Common myeloid progenitor, CD34-positive (primary cell): ENCODE results near the gene UNC79.
"Not testable (repeated sequence)": the region's sequence is repeated elsewhere in the genome, so short reads cannot be mapped to it uniquely, and the experiment has no call there.

Experiments
- CTCF ChIA-PET: fragments of 350-600 bp; sonication (Branson Sonifier 250); formaldehyde crosslinking; loops from one replicate; lab custom pipeline; 2021; ENCODE audit warnings: antibody characterized with exemption; lab: Charles Lee
- POLR2A ChIA-PET: fragments of 350-600 bp; sonication (Branson Sonifier 250); formaldehyde crosslinking; loops from one replicate; lab custom pipeline; 2021; ENCODE audit warnings: antibody characterized with exemption; lab: Charles Lee
- DNase-seq, 3 donors: peaks; one replicate each; pipeline versions ENCODE4 v3.0.0 to v3.0.0-alpha.2; 2013
- H3K27ac ChIP-seq, 2 experiments: 1 replicate in 1 of 2; 2 replicates in 1 of 2; pipeline ENCODE4 v1.7.0; 2013; ENCODE audit warnings: inconsistent platforms in 2 of 2, low read length in 2 of 2, mild to moderate bottlenecking in 2 of 2, low read depth in 1 of 2, moderate library complexity in 1 of 2; ENCODE audit not compliant: severe bottlenecking in 2 of 2, insufficient read depth in 1 of 2, poor library complexity in 1 of 2
- H3K27me3 ChIP-seq, 5 experiments: replicated peaks in 2 of 5; 1 replicate in 3 of 5; 2 replicates in 2 of 5; pipeline versions ENCODE4 v1.6.1 to v1.7.0; 2013; ENCODE audit warnings: low read length in 4 of 5, mild to moderate bottlenecking in 2 of 5, moderate library complexity in 2 of 5, inconsistent platforms in 1 of 5; ENCODE audit not compliant: insufficient read depth in 5 of 5, control insufficient read depth in 4 of 5
- H3K36me3 ChIP-seq, 4 experiments: 1 replicate in 2 of 4; 2 replicates in 2 of 4; pipeline versions ENCODE4 v1.6.1 to v1.7.0; 2013; ENCODE audit warnings: low read length in 3 of 4, control low read depth in 1 of 4, mild to moderate bottlenecking in 1 of 4; ENCODE audit not compliant: control insufficient read depth in 4 of 4, insufficient read depth in 4 of 4
- H3K4me1 ChIP-seq, 4 experiments: 1 replicate in 3 of 4; 2 replicates in 1 of 4; pipeline versions ENCODE4 v1.6.1 to v1.7.1; 2013; ENCODE audit warnings: low read length in 3 of 4, mild to moderate bottlenecking in 3 of 4, control low read depth in 1 of 4, inconsistent platforms in 1 of 4, moderate library complexity in 1 of 4; ENCODE audit not compliant: control insufficient read depth in 4 of 4, insufficient read depth in 4 of 4; ENCODE audit errors: control extremely low read depth in 1 of 4
- H3K4me3 ChIP-seq, 7 experiments: 1 replicate in 4 of 7; 2 replicates in 3 of 7; pipeline versions ENCODE4 v1.5.1 to v1.7.0; 2013; ENCODE audit warnings: mild to moderate bottlenecking in 7 of 7, low read length in 6 of 7, moderate library complexity in 6 of 7, inconsistent platforms in 2 of 7, low read depth in 2 of 7, control low read depth in 1 of 7; ENCODE audit not compliant: insufficient read depth in 4 of 7, control insufficient read depth in 1 of 7; ENCODE audit errors: extremely low read depth in 1 of 7
- H3K9me3 ChIP-seq, 5 experiments: 1 replicate in 4 of 5; 2 replicates in 1 of 5; pipeline versions ENCODE4 v1.6.1 to v1.7.1; 2013; ENCODE audit warnings: low read length in 4 of 5, mild to moderate bottlenecking in 2 of 5, inconsistent platforms in 1 of 5, low read depth in 1 of 5, moderate library complexity in 1 of 5; ENCODE audit not compliant: control insufficient read depth in 4 of 5, insufficient read depth in 2 of 5; ENCODE audit errors: control extremely low read depth in 1 of 5
- WGBS: methylation state at CpG from one replicate; pipeline ENCODE4 v1.1.5; 2013; ENCODE audit not compliant: insufficient coverage; 5-methylcytosine and 5-hydroxymethylcytosine counted together

Gene UNC79

GRCh38 chr14:93520053-93520607 lies 89.4 kb downstream of the UNC79 start:
- no peaks in the 10 kb centered on the region for H3K36me3 ChIP-seq
- ChIA-PET CTCF (no interaction called here), POLR2A (no interaction called here)
- H3K4me1 ChIP-seq: no peaks in the 10 kb centered on the region
- no peak overlapping the region for H3K4me3 ChIP-seq
- H3K27ac ChIP-seq: no peak overlapping the region
- peaks cover 0 to 25% (median 10%) of the 10 kb centered on the region in 5 experiments for H3K9me3 ChIP-seq
- WGBS: 100% methylated on average over 2 of the region's 3 CpGs
- DNase-seq: peak in 2 of 3 donors; percentile 6 to 10
- H3K27me3 ChIP-seq: peaks cover 0 to 2% (median 0%) of the 10 kb centered on the region in 5 experiments

GRCh38 chr14:93522221-93522620 lies 91.5 kb downstream of the UNC79 start:
- H3K36me3 ChIP-seq: no peaks in the 10 kb centered on the region
- CTCF ChIA-PET: no interaction called here
- peaks cover 0 to 25% (median 10%) of the 10 kb centered on the region in 5 experiments for H3K9me3 ChIP-seq
- no peak overlapping the region for H3K4me3 ChIP-seq
- DNase-seq: no peak
- no peaks in the 10 kb centered on the region for H3K4me1 ChIP-seq
- peaks cover 0 to 2% (median 0%) of the 10 kb centered on the region in 5 experiments for H3K27me3 ChIP-seq
- POLR2A ChIA-PET: no interaction called here
- no peak overlapping the region for H3K27ac ChIP-seq

GRCh38 chr14:93525216-93525615 lies 94.5 kb downstream of the UNC79 start:
- POLR2A ChIA-PET: not testable (repeated sequence)
- 94% methylated on average over 4 of the region's 5 CpGs for WGBS

GRCh38 chr14:93525696-93526451 lies 95.1 kb downstream of the UNC79 start:
- CTCF ChIA-PET: no interaction called here
- no peak for DNase-seq
- Histone ChIP-seq H3K9me3 (peaks cover 0 to 6% (median 4%) of the 10 kb centered on the region in 5 experiments), H3K27me3 (peaks cover 0 to 5% (median 3%) of the 10 kb centered on the region in 5 experiments), H3K4me1 (no peaks in the 10 kb centered on the region), H3K4me3 (no peak overlapping the region), H3K27ac (no peak overlapping the region), H3K36me3 (no peaks in the 10 kb centered on the region)
- no CpG with 5 or more reads among the region's 2 CpGs for WGBS
- POLR2A ChIA-PET: no interaction called here

More at GRCh38 chr14:93525216-93525615, 94.5 kb downstream of the UNC79 start:
- H3K9me3 ChIP-seq: peaks cover 0 to 12% (median 6%) of the 10 kb centered on the region in 5 experiments
- CTCF ChIA-PET, DNase-seq, H3K4me1 ChIP-seq, H3K4me3 ChIP-seq, H3K27me3 ChIP-seq, H3K27ac ChIP-seq, H3K36me3 ChIP-seq: not testable (repeated sequence)

- Histone ChIP-seq H3K27ac (no peak overlapping the region), H3K27me3 (peaks cover 0 to 5% (median 3%) of the 10 kb centered on the region in 5 experiments), H3K4me3 (no peak overlapping the region), H3K9me3 (peaks cover 0 to 2% (median 0%) of the 10 kb centered on the region in 5 experiments), H3K4me1 (no peaks in the 10 kb centered on the region), H3K36me3 (no peaks in the 10 kb centered on the region)
- DNase-seq: no peak
- ChIA-PET POLR2A (no interaction called here), CTCF (no interaction called here)
- no CpG with 5 or more reads among the region's 4 CpGs for WGBS
Measured at GRCh38 chr14:93527203-93527607, 96.5 kb downstream of the UNC79 start.

GRCh38 chr14:93528884-93529558 lies 98.3 kb downstream of the UNC79 start:
- Histone ChIP-seq H3K27me3 (peaks cover 0 to 4% (median 3%) of the 10 kb centered on the region in 5 experiments), H3K4me3 (no peak overlapping the region), H3K36me3 (no peaks in the 10 kb centered on the region), H3K9me3 (no peaks in the 10 kb centered on the region), H3K27ac (no peak overlapping the region), H3K4me1 (peaks cover 0 to 2% (median 0%) of the 10 kb centered on the region in 4 experiments)
- POLR2A ChIA-PET: no interaction called here
- no peak for DNase-seq
- CTCF ChIA-PET: no interaction called here
- WGBS: no CpG with 5 or more reads among the region's 1 CpG

GRCh38 chr14:93531644-93532043 lies 100.9 kb downstream of the UNC79 start:
- DNase-seq: no peak
- no peak overlapping the region for H3K4me3 ChIP-seq
- H3K4me1 ChIP-seq: peaks cover 0 to 3% (median 0%) of the 10 kb centered on the region in 4 experiments
- ChIA-PET POLR2A (no interaction called here), CTCF (no interaction called here)
- H3K36me3 ChIP-seq: no peaks in the 10 kb centered on the region
- H3K27ac ChIP-seq: no peak overlapping the region
- H3K9me3 ChIP-seq: no peaks in the 10 kb centered on the region
- WGBS: no CpG with 5 or more reads among the region's 1 CpG
- H3K27me3 ChIP-seq: peaks cover 0 to 3% (median 3%) of the 10 kb centered on the region in 5 experiments
